ENCODE results near the gene MAPK6. TPM values are rescaled to one million over a fixed set of nuclear protein-coding genes. Genes with fewer than 3 reads are reported as not detected.
"Not testable (repeated sequence)": the region's sequence is repeated elsewhere in the genome, so short reads cannot be mapped to it uniquely, and the experiment has no call there.

Gene MAPK6
- total and polyA plus RNA-seq, 2 donors = 16.4 to 20.1 TPM

GRCh38 chr15:52052066-52052935, 33.3 kb downstream of the MAPK6 start:
- WGBS = over 99% methylated on average over 4 of the region's 4 CpGs
- Histone ChIP-seq H3K9me3 (ENCODE audit: control insufficient read depth in 2 of 2, insufficient read depth in 1 of 2, low read length in 1 of 2) (no peaks in the 10 kb centered on the region), H3K27ac (ENCODE audit: low read depth in 1 of 2, low read length in 1 of 2) (no peak overlapping the region), H3K4me3 (ENCODE audit: low read length in 2 of 2) (no peak overlapping the region), H3K27me3 (ENCODE audit: control insufficient read depth in 2 of 2, insufficient read depth in 1 of 2, low read length in 1 of 2) (no peaks in the 10 kb centered on the region), H3K4me1 (ENCODE audit: control insufficient read depth in 2 of 2, insufficient read depth in 2 of 2, low read length in 2 of 2) (no peaks in the 10 kb centered on the region), H3K36me3 (ENCODE audit: control insufficient read depth in 2 of 2, insufficient read depth in 2 of 2, low read length in 1 of 2) (peaks cover 13 to 31% of the 10 kb centered on the region in 2 donors)
- no peak for DNase-seq (ENCODE audit: low read depth in 6 of 9, low spot score in 9 of 9)

GRCh38 chr15:52054381-52054780, 35.4 kb downstream of the MAPK6 start:
- no peak for DNase-seq (ENCODE audit: low read depth in 6 of 9, low spot score in 9 of 9)
- H3K4me3 ChIP-seq (ENCODE audit: low read length in 2 of 2) = no peak overlapping the region
- no peak overlapping the region for H3K27ac ChIP-seq (ENCODE audit: low read depth in 1 of 2, low read length in 1 of 2)
- H3K27me3 ChIP-seq (ENCODE audit: control insufficient read depth in 2 of 2, insufficient read depth in 1 of 2, low read length in 1 of 2) = no peaks in the 10 kb centered on the region
- H3K9me3 ChIP-seq (ENCODE audit: control insufficient read depth in 2 of 2, insufficient read depth in 1 of 2, low read length in 1 of 2) = no peaks in the 10 kb centered on the region
- 99% methylated on average over 4 of the region's 4 CpGs for WGBS
- H3K36me3 ChIP-seq (ENCODE audit: control insufficient read depth in 2 of 2, insufficient read depth in 2 of 2, low read length in 1 of 2) = peaks cover 21 to 42% of the 10 kb centered on the region in 2 donors
- no peaks in the 10 kb centered on the region for H3K4me1 ChIP-seq (ENCODE audit: control insufficient read depth in 2 of 2, insufficient read depth in 2 of 2, low read length in 2 of 2)

GRCh38 chr15:52054858-52055257, 35.8 kb downstream of the MAPK6 start:
- not testable (repeated sequence) for H3K9me3 ChIP-seq (ENCODE audit: control insufficient read depth in 2 of 2, insufficient read depth in 1 of 2, low read length in 1 of 2); H3K27ac ChIP-seq (ENCODE audit: low read depth in 1 of 2, low read length in 1 of 2); H3K4me1 ChIP-seq (ENCODE audit: control insufficient read depth in 2 of 2, insufficient read depth in 2 of 2, low read length in 2 of 2); H3K4me3 ChIP-seq (ENCODE audit: low read length in 2 of 2); H3K27me3 ChIP-seq (ENCODE audit: control insufficient read depth in 2 of 2, insufficient read depth in 1 of 2, low read length in 1 of 2); DNase-seq (ENCODE audit: low read depth in 6 of 9, low spot score in 9 of 9)
- 97% methylated on average over 7 of the region's 7 CpGs for WGBS
- H3K36me3 ChIP-seq (ENCODE audit: control insufficient read depth in 2 of 2, insufficient read depth in 2 of 2, low read length in 1 of 2) = peaks cover 19 to 43% of the 10 kb centered on the region in 2 donors

- no peak overlapping the region for H3K27ac ChIP-seq (ENCODE audit: low read depth in 1 of 2, low read length in 1 of 2)
- no peaks in the 10 kb centered on the region for H3K9me3 ChIP-seq (ENCODE audit: control insufficient read depth in 2 of 2, insufficient read depth in 1 of 2, low read length in 1 of 2)
- H3K4me1 ChIP-seq (ENCODE audit: control insufficient read depth in 2 of 2, insufficient read depth in 2 of 2, low read length in 2 of 2) = no peaks in the 10 kb centered on the region
- 99% methylated on average over 1 of the region's 1 CpG for WGBS
- DNase-seq (ENCODE audit: low read depth in 6 of 9, low spot score in 9 of 9) = no peak
- H3K36me3 ChIP-seq (ENCODE audit: control insufficient read depth in 2 of 2, insufficient read depth in 2 of 2, low read length in 1 of 2) = peaks cover 19 to 46% of the 10 kb centered on the region in 2 donors
- H3K27me3 ChIP-seq (ENCODE audit: control insufficient read depth in 2 of 2, insufficient read depth in 1 of 2, low read length in 1 of 2) = no peaks in the 10 kb centered on the region
- no peak overlapping the region for H3K4me3 ChIP-seq (ENCODE audit: low read length in 2 of 2)
Observed at GRCh38 chr15:52056001-52056400, 37.0 kb downstream of the MAPK6 start.

GRCh38 chr15:52056496-52056895, 37.5 kb downstream of the MAPK6 start:
- Histone ChIP-seq H3K4me1 (ENCODE audit: control insufficient read depth in 2 of 2, insufficient read depth in 2 of 2, low read length in 2 of 2) (no peaks in the 10 kb centered on the region), H3K9me3 (ENCODE audit: control insufficient read depth in 2 of 2, insufficient read depth in 1 of 2, low read length in 1 of 2) (no peaks in the 10 kb centered on the region), H3K27me3 (ENCODE audit: control insufficient read depth in 2 of 2, insufficient read depth in 1 of 2, low read length in 1 of 2) (no peaks in the 10 kb centered on the region), H3K4me3 (ENCODE audit: low read length in 2 of 2) (no peak overlapping the region), H3K36me3 (ENCODE audit: control insufficient read depth in 2 of 2, insufficient read depth in 2 of 2, low read length in 1 of 2) (peaks cover 19 to 50% of the 10 kb centered on the region in 2 donors), H3K27ac (ENCODE audit: low read depth in 1 of 2, low read length in 1 of 2) (no peak overlapping the region)
- 83% methylated on average over 3 of the region's 3 CpGs for WGBS
- no peak for DNase-seq (ENCODE audit: low read depth in 6 of 9, low spot score in 9 of 9)

- Histone ChIP-seq H3K4me1 (ENCODE audit: control insufficient read depth in 2 of 2, insufficient read depth in 2 of 2, low read length in 2 of 2) (no peaks in the 10 kb centered on the region), H3K27ac (ENCODE audit: low read depth in 1 of 2, low read length in 1 of 2) (no peak overlapping the region), H3K4me3 (ENCODE audit: low read length in 2 of 2) (no peak overlapping the region), H3K36me3 (ENCODE audit: control insufficient read depth in 2 of 2, insufficient read depth in 2 of 2, low read length in 1 of 2) (peaks cover 17 to 45% of the 10 kb centered on the region in 2 donors), H3K9me3 (ENCODE audit: control insufficient read depth in 2 of 2, insufficient read depth in 1 of 2, low read length in 1 of 2) (no peaks in the 10 kb centered on the region), H3K27me3 (ENCODE audit: control insufficient read depth in 2 of 2, insufficient read depth in 1 of 2, low read length in 1 of 2) (no peaks in the 10 kb centered on the region)
- no peak for DNase-seq (ENCODE audit: low read depth in 6 of 9, low spot score in 9 of 9)
Observed at GRCh38 chr15:52057996-52058395, 39.0 kb downstream of the MAPK6 start.

GRCh38 chr15:52060501-52060900, 41.5 kb downstream of the MAPK6 start:
- H3K36me3 ChIP-seq (ENCODE audit: control insufficient read depth in 2 of 2, insufficient read depth in 2 of 2, low read length in 1 of 2) = peaks cover 24 to 51% of the 10 kb centered on the region in 2 donors
- H3K4me3 ChIP-seq (ENCODE audit: low read length in 2 of 2) = no peak overlapping the region
- H3K27me3 ChIP-seq (ENCODE audit: control insufficient read depth in 2 of 2, insufficient read depth in 1 of 2, low read length in 1 of 2) = no peaks in the 10 kb centered on the region
- H3K9me3 ChIP-seq (ENCODE audit: control insufficient read depth in 2 of 2, insufficient read depth in 1 of 2, low read length in 1 of 2) = no peaks in the 10 kb centered on the region
- no peak overlapping the region for H3K27ac ChIP-seq (ENCODE audit: low read depth in 1 of 2, low read length in 1 of 2)
- DNase-seq (ENCODE audit: low read depth in 6 of 9, low spot score in 9 of 9) = no peak
- 95% methylated on average over 1 of the region's 1 CpG for WGBS
- no peaks in the 10 kb centered on the region for H3K4me1 ChIP-seq (ENCODE audit: control insufficient read depth in 2 of 2, insufficient read depth in 2 of 2, low read length in 2 of 2)

- Histone ChIP-seq H3K4me1 (ENCODE audit: control insufficient read depth in 2 of 2, insufficient read depth in 2 of 2, low read length in 2 of 2) (no peaks in the 10 kb centered on the region), H3K4me3 (ENCODE audit: low read length in 2 of 2) (no peak overlapping the region), H3K36me3 (ENCODE audit: control insufficient read depth in 2 of 2, insufficient read depth in 2 of 2, low read length in 1 of 2) (peaks cover 13 to 15% of the 10 kb centered on the region in 2 donors), H3K27me3 (ENCODE audit: control insufficient read depth in 2 of 2, insufficient read depth in 1 of 2, low read length in 1 of 2) (no peaks in the 10 kb centered on the region), H3K9me3 (ENCODE audit: control insufficient read depth in 2 of 2, insufficient read depth in 1 of 2, low read length in 1 of 2) (no peaks in the 10 kb centered on the region), H3K27ac (ENCODE audit: low read depth in 1 of 2, low read length in 1 of 2) (no peak overlapping the region)
- WGBS = 96% methylated on average over 3 of the region's 3 CpGs
- no peak for DNase-seq (ENCODE audit: low read depth in 6 of 9, low spot score in 9 of 9)
Observed at GRCh38 chr15:52066842-52067544, 48.0 kb downstream of the MAPK6 start.

GRCh38 chr15:52067545-52067926, 48.5 kb downstream of the MAPK6 start:
- no peak for DNase-seq (ENCODE audit: low read depth in 6 of 9, low spot score in 9 of 9)
- Histone ChIP-seq H3K27me3 (ENCODE audit: control insufficient read depth in 2 of 2, insufficient read depth in 1 of 2, low read length in 1 of 2) (no peaks in the 10 kb centered on the region), H3K27ac (ENCODE audit: low read depth in 1 of 2, low read length in 1 of 2) (no peak overlapping the region), H3K4me3 (ENCODE audit: low read length in 2 of 2) (no peak overlapping the region), H3K36me3 (ENCODE audit: control insufficient read depth in 2 of 2, insufficient read depth in 2 of 2, low read length in 1 of 2) (peaks cover 10 to 15% of the 10 kb centered on the region in 2 donors), H3K9me3 (ENCODE audit: control insufficient read depth in 2 of 2, insufficient read depth in 1 of 2, low read length in 1 of 2) (no peaks in the 10 kb centered on the region), H3K4me1 (ENCODE audit: control insufficient read depth in 2 of 2, insufficient read depth in 2 of 2, low read length in 2 of 2) (no peaks in the 10 kb centered on the region)

Measured in thymus (tissue), 11 donors.